Measurements from ENCODE around the gene NEK1. TPM values are rescaled to one million over a fixed set of nuclear protein-coding genes. Genes with fewer than 3 reads are reported as not detected.
"Not testable (repeated sequence)": the region's sequence is repeated elsewhere in the genome, so short reads cannot be mapped to it uniquely, and the experiment has no call there.

The NEK1 gene
- total and polyA plus RNA-seq, 7 experiments from 2014 or later = 7.8 to 21.0 (median 13.9) TPM

DNA sequence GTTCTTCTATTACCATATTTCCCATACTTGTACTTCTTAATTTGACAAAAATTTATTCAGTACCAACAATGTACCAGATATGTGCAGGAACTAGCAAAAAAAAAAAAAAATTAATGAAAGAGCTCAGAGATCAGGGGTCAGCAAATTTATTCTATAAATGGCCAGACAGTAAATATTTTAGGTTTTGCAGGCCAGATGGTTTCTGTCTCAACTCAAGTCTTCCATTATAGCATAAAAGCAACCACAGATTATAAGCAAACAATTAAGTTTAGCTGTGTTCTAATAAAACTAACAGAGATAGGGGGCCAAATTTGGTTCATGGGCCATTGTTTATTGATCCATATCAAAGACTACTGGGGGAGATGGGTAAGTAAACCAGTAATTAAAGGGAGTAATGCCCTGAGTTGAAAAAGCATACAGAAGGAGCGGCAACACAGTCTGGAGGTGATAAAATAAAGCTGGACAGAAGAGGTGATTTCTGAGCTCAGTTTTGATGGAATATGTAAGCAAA lies 19.3 kb downstream of the NEK1 start:
- ChIA-PET POLR2A (no interaction called here), CTCF (interaction anchor here (0.6 kb wide), 1 partner anchor 104 kb away, joined by 3 read pairs; no protein-coding TSS in a partner anchor)
- intact Hi-C loops (cut with micrococcal nuclease) = no loop called here
- ATAC-seq (no peak), DNase-seq (no peak)
- H3K27me3 ChIP-seq (ENCODE audit: control insufficient read depth in 2 of 2, insufficient read depth in 2 of 2, low read length in 2 of 2) = no peaks in the 10 kb centered on the region
- H3K36me3 Mint-ChIP-seq = peaks cover 0 to 40% (median 18%) of the 10 kb centered on the region in 5 donors
- no peaks in the 10 kb centered on the region for H3K9me3 ChIP-seq (ENCODE audit: control insufficient read depth in 2 of 3, low read length in 3 of 3)
- H3K36me3 ChIP-seq (ENCODE audit: control insufficient read depth in 2 of 3, insufficient read depth in 3 of 3, low read length in 3 of 3) = peaks cover 0 to 8% (median 0%) of the 10 kb centered on the region in 3 experiments
- peaks cover 0 to 4% (median 0%) of the 10 kb centered on the region in 7 donors for H3K4me1 Mint-ChIP-seq
- H3K4me3 Mint-ChIP-seq = no peak overlapping the region
- peak overlapping the region in 1 of 9 donors; percentile 28 for H3K27ac Mint-ChIP-seq
- no peaks in the 10 kb centered on the region for H3K4me1 ChIP-seq (ENCODE audit: control insufficient read depth in 2 of 2, insufficient read depth in 2 of 2, low read length in 2 of 2)
- H3K4me3 ChIP-seq (ENCODE audit: low read length) = no peak overlapping the region
- no peaks in the 10 kb centered on the region for H3K9me3 Mint-ChIP-seq
- H3K27ac ChIP-seq (ENCODE audit: low read depth, low read length) = no peak overlapping the region
- no peaks in the 10 kb centered on the region for H3K27me3 Mint-ChIP-seq

DNA sequence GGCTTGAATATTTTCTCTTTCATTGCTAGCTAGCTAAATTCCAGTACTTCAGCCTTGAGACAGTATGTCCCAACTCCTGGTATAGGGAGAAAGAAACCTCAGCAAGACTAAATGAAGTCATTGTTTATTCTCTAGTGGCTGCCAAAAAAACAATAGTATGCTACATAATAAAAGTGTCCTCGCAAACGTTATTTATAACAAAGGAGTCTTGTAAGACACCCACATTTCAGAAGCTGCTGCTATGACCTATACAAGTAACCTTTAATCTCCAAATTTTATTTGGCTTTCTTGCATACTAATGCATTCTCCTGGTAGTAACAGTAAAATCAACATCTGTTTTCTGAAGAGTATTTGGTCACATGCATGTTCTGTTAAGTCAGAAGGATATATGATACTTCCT lies 28.8 kb downstream of the NEK1 start:
- Mint-ChIP-seq H3K27me3 (no peaks in the 10 kb centered on the region), H3K9me3 (no peaks in the 10 kb centered on the region), H3K27ac (no peak overlapping the region), H3K4me1 (peaks cover 0 to 6% (median 0%) of the 10 kb centered on the region in 7 donors), H3K4me3 (no peak overlapping the region), H3K36me3 (peaks cover 0 to 39% (median 9%) of the 10 kb centered on the region in 5 donors)
- no peak overlapping the region for H3K4me3 ChIP-seq (ENCODE audit: low read length)
- peaks cover 0 to 14% (median 5%) of the 10 kb centered on the region in 3 experiments for H3K36me3 ChIP-seq (ENCODE audit: control insufficient read depth in 2 of 3, insufficient read depth in 3 of 3, low read length in 3 of 3)
- intact Hi-C loops (cut with micrococcal nuclease) = no loop called here
- POLR2A ChIA-PET = no interaction called here
- CTCF ChIA-PET = no interaction called here
- H3K9me3 ChIP-seq (ENCODE audit: control insufficient read depth in 2 of 3, low read length in 3 of 3) = no peaks in the 10 kb centered on the region
- no peak overlapping the region for H3K27ac ChIP-seq (ENCODE audit: low read depth, low read length)
- ATAC-seq (no peak), DNase-seq (no peak)
- no peaks in the 10 kb centered on the region for H3K27me3 ChIP-seq (ENCODE audit: control insufficient read depth in 2 of 2, insufficient read depth in 2 of 2, low read length in 2 of 2)
- H3K4me1 ChIP-seq (ENCODE audit: control insufficient read depth in 2 of 2, insufficient read depth in 2 of 2, low read length in 2 of 2) = no peaks in the 10 kb centered on the region

DNA sequence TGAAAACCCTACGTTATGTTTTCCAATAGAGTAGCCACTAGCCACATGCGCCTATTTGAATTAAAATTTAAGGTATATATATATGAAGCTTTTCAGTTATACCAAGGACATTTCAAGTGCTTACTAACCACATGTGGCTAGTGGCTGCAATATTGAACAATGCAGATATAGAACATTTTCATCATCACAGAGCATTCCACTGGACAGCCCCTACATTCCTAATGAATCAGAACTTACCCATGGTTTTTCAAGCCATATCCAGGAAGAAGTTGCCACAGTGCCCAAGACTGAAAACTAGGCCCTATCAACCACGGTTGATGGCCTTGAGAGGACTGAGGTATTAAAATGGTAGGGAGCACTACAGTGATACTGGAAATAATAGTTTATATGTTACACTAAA lies 29.7 kb downstream of the NEK1 start:
- H3K36me3 Mint-ChIP-seq = peaks cover 0 to 39% (median 9%) of the 10 kb centered on the region in 5 donors
- H3K27ac Mint-ChIP-seq = no peak overlapping the region
- no peak overlapping the region for H3K27ac ChIP-seq (ENCODE audit: low read depth, low read length)
- H3K4me1 Mint-ChIP-seq = peaks cover 0 to 6% (median 0%) of the 10 kb centered on the region in 7 donors
- intact Hi-C loops (cut with micrococcal nuclease) = no loop called here
- no peaks in the 10 kb centered on the region for H3K27me3 Mint-ChIP-seq
- ChIA-PET CTCF (no interaction called here), POLR2A (no interaction called here)
- peaks cover 0 to 13% (median 5%) of the 10 kb centered on the region in 3 experiments for H3K36me3 ChIP-seq (ENCODE audit: control insufficient read depth in 2 of 3, insufficient read depth in 3 of 3, low read length in 3 of 3)
- H3K9me3 Mint-ChIP-seq = no peaks in the 10 kb centered on the region
- no peaks in the 10 kb centered on the region for H3K27me3 ChIP-seq (ENCODE audit: control insufficient read depth in 2 of 2, insufficient read depth in 2 of 2, low read length in 2 of 2)
- H3K9me3 ChIP-seq (ENCODE audit: control insufficient read depth in 2 of 3, low read length in 3 of 3) = no peaks in the 10 kb centered on the region
- no peak for DNase-seq
- H3K4me1 ChIP-seq (ENCODE audit: control insufficient read depth in 2 of 2, insufficient read depth in 2 of 2, low read length in 2 of 2) = no peaks in the 10 kb centered on the region
- H3K4me3 ChIP-seq (ENCODE audit: low read length) = no peak overlapping the region
- no peak for ATAC-seq
- no peak overlapping the region for H3K4me3 Mint-ChIP-seq

DNA sequence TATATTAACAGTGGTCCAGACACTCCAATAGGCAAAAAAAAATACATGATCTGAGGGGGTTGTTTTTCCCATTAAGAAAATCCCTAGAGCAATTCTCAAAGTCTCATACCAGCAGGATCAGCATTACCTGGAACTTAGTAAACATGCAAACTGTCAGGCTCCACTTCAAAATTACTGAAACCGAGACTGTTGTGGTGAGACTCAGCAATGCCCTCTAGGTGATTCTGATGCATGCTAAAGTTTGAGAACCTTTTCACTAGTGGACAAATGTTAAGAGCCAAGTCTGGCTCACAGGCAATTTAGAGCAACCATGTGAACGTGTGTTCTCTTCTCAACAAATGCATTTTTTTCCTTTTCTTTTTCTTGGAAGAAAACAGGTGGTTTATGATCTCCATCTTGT lies 30.2 kb downstream of the NEK1 start:
- CTCF ChIA-PET = no interaction called here
- no peak overlapping the region for H3K4me3 Mint-ChIP-seq
- no peak for ATAC-seq

DNA sequence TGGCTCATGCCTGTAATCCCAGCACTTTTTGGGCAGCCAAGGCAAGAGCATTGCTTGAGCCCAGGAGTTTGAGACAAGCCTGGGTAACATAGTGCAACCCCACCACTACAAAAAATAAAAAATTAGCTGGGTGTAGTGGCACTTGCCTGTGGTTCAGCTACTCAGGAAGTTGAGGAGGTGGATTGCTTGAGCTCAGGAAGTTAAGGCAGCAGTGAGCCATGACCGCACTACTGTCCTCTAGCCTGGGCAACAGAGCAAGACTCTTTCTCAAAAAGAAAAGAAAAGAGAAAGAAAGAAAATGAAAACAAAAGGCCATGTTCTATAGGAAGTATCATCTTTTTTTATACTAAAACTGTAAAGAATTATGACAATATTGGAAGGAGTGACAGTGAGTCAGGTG lies 38.5 kb downstream of the NEK1 start:
- H3K4me3 ChIP-seq (ENCODE audit: low read length) = no peak overlapping the region
- DNase-seq = no peak
- POLR2A ChIA-PET = no interaction called here
- H3K27me3 ChIP-seq (ENCODE audit: control insufficient read depth in 2 of 2, insufficient read depth in 2 of 2, low read length in 2 of 2) = no peaks in the 10 kb centered on the region
- CTCF ChIA-PET = no interaction called here
- Mint-ChIP-seq H3K4me3 (no peak overlapping the region), H3K27ac (no peak overlapping the region), H3K27me3 (no peaks in the 10 kb centered on the region), H3K36me3 (peaks cover 16 to 48% (median 43%) of the 10 kb centered on the region in 5 donors), H3K4me1 (peaks cover 0 to 8% (median 0%) of the 10 kb centered on the region in 7 donors), H3K9me3 (peaks cover 0 to 2% (median 0%) of the 10 kb centered on the region in 11 donors)
- intact Hi-C loops (cut with micrococcal nuclease) = no loop called here
- no peak for ATAC-seq
- no peaks in the 10 kb centered on the region for H3K9me3 ChIP-seq (ENCODE audit: control insufficient read depth in 2 of 3, low read length in 3 of 3)
- peaks cover 0 to 41% (median 7%) of the 10 kb centered on the region in 3 experiments for H3K36me3 ChIP-seq (ENCODE audit: control insufficient read depth in 2 of 3, insufficient read depth in 3 of 3, low read length in 3 of 3)
- no peak overlapping the region for H3K27ac ChIP-seq (ENCODE audit: low read depth, low read length)
- no peaks in the 10 kb centered on the region for H3K4me1 ChIP-seq (ENCODE audit: control insufficient read depth in 2 of 2, insufficient read depth in 2 of 2, low read length in 2 of 2)

More for the DNA sequence above, 30.2 kb downstream of the NEK1 start:
- Histone ChIP-seq H3K4me1 (ENCODE audit: control insufficient read depth in 2 of 2, insufficient read depth in 2 of 2, low read length in 2 of 2) (no peaks in the 10 kb centered on the region), H3K27ac (ENCODE audit: low read depth, low read length) (no peak overlapping the region), H3K4me3 (ENCODE audit: low read length) (no peak overlapping the region), H3K36me3 (ENCODE audit: control insufficient read depth in 2 of 3, insufficient read depth in 3 of 3, low read length in 3 of 3) (peaks cover 0 to 13% (median 5%) of the 10 kb centered on the region in 3 experiments), H3K9me3 (ENCODE audit: control insufficient read depth in 2 of 3, low read length in 3 of 3) (no peaks in the 10 kb centered on the region), H3K27me3 (ENCODE audit: control insufficient read depth in 2 of 2, insufficient read depth in 2 of 2, low read length in 2 of 2) (no peaks in the 10 kb centered on the region)
- peak overlapping the region in 2 of 9 donors; percentile 11 to 34 for H3K27ac Mint-ChIP-seq
- peaks cover 0 to 39% (median 9%) of the 10 kb centered on the region in 5 donors for H3K36me3 Mint-ChIP-seq
- no peaks in the 10 kb centered on the region for H3K9me3 Mint-ChIP-seq
- POLR2A ChIA-PET = no interaction called here
- H3K27me3 Mint-ChIP-seq = no peaks in the 10 kb centered on the region
- intact Hi-C loops (cut with micrococcal nuclease) = no loop called here
- peaks cover 0 to 6% (median 0%) of the 10 kb centered on the region in 7 donors for H3K4me1 Mint-ChIP-seq
- DNase-seq = no peak

DNA sequence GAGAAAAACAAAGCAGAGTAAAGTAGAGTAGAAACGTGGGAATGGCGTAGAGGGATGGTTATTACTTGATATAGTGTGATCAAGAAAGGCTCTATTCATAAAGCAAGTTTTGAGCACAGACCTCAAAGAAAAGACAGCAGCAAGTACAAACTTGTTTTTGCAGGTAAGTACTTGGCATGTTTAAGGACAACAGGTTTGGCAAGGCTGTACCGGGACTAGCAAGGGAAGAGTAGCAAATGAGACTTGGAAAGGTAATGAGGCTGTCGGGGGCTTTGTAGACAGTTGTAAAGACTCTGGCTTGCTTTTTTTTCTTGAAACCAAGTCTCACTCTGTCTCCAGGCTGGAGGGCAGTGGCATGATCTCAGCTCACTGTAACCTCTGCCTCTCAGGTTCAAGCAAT lies 40.9 kb downstream of the NEK1 start:
- no peak for ATAC-seq
- DNase-seq = no peak
- intact Hi-C loops (cut with micrococcal nuclease) = no loop called here
- Mint-ChIP-seq H3K4me3 (no peak overlapping the region), H3K36me3 (peaks cover 16 to 49% (median 44%) of the 10 kb centered on the region in 5 donors), H3K27ac (peak overlapping the region in 1 of 9 donors; percentile 78), H3K27me3 (no peaks in the 10 kb centered on the region), H3K9me3 (peaks cover 0 to 2% (median 0%) of the 10 kb centered on the region in 11 donors), H3K4me1 (peaks cover 2 to 11% (median 3%) of the 10 kb centered on the region in 7 donors)
- peaks cover 0 to 38% (median 7%) of the 10 kb centered on the region in 3 experiments for H3K36me3 ChIP-seq (ENCODE audit: control insufficient read depth in 2 of 3, insufficient read depth in 3 of 3, low read length in 3 of 3)
- H3K9me3 ChIP-seq (ENCODE audit: control insufficient read depth in 2 of 3, low read length in 3 of 3) = no peaks in the 10 kb centered on the region
- ChIA-PET CTCF (no interaction called here), POLR2A (no interaction called here)
- H3K4me3 ChIP-seq (ENCODE audit: low read length) = no peak overlapping the region
- no peaks in the 10 kb centered on the region for H3K27me3 ChIP-seq (ENCODE audit: control insufficient read depth in 2 of 2, insufficient read depth in 2 of 2, low read length in 2 of 2)
- no peak overlapping the region for H3K27ac ChIP-seq (ENCODE audit: low read depth, low read length)
- H3K4me1 ChIP-seq (ENCODE audit: control insufficient read depth in 2 of 2, insufficient read depth in 2 of 2, low read length in 2 of 2) = no peaks in the 10 kb centered on the region

DNA sequence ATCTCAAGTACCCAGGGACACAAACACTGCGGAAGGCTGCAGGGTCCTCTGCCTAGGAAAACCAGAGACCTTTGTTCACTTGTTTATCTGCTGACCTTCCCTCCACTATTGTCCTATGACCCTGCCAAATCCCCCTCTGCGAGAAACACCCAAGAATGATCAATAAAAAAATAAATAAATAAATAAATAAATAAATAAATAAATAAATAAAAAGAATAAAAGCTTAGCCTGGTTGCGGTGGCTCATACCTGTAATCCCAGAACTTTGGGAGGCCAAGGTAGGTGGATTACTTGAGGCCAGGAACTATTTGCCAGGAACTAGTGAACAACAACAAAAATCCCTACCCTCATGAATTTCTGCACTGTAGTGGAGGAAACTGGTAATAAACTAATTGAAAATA lies 41.4 kb downstream of the NEK1 start:
- H3K4me3 ChIP-seq (ENCODE audit: low read length); POLR2A ChIA-PET; H3K27ac Mint-ChIP-seq; H3K4me1 ChIP-seq (ENCODE audit: control insufficient read depth in 2 of 2, insufficient read depth in 2 of 2, low read length in 2 of 2); H3K9me3 ChIP-seq (ENCODE audit: control insufficient read depth in 2 of 3, low read length in 3 of 3); intact Hi-C loops (cut with micrococcal nuclease); ATAC-seq; H3K27ac ChIP-seq (ENCODE audit: low read depth, low read length); CTCF ChIA-PET; H3K27me3 Mint-ChIP-seq; DNase-seq; H3K9me3 Mint-ChIP-seq; H3K4me3 Mint-ChIP-seq; H3K27me3 ChIP-seq (ENCODE audit: control insufficient read depth in 2 of 2, insufficient read depth in 2 of 2, low read length in 2 of 2): not testable (repeated sequence)
- Mint-ChIP-seq H3K36me3 (peaks cover 16 to 47% (median 41%) of the 10 kb centered on the region in 5 donors), H3K4me1 (peaks cover 4 to 14% (median 6%) of the 10 kb centered on the region in 7 donors)
- H3K36me3 ChIP-seq (ENCODE audit: control insufficient read depth in 2 of 3, insufficient read depth in 3 of 3, low read length in 3 of 3) = peaks cover 0 to 35% (median 7%) of the 10 kb centered on the region in 3 experiments

Data from naive thymus-derived CD4-positive, alpha-beta T cell (primary cell).